NCI-H748 (cell line): Measurements from ENCODE around the gene AGAP2.

Experiments
- DNase-seq: peaks from one replicate; lab custom pipeline; 2025; ENCODE audit not compliant: unreplicated experiment; lab: John Stamatoyannopoulos, UW

AGAP2 gene

GRCh38 chr12:57767876-57768275 lies 29.3 kb upstream of the AGAP2 start:
- no peak for DNase-seq

GRCh38 chr12:57767305-57767698 lies 28.8 kb upstream of the AGAP2 start:
- no peak for DNase-seq

GRCh38 chr12:57766464-57767304 lies 28.1 kb upstream of the AGAP2 start, which contains the start of gene CYP27B1:
CYP27B1 (minus strand) TSS chr12:57767078; CDS start chr12:57767041, 37 bp downstream.
- peak; percentile 43 for DNase-seq

GRCh38 chr12:57765698-57766463 lies 27.3 kb upstream of the AGAP2 start:
- peak; percentile 35 for DNase-seq

GRCh38 chr12:57765003-57765697 lies 26.6 kb upstream of the AGAP2 start:
- DNase-seq: peak; percentile 50

- DNase-seq: peak; percentile 69
Observed at GRCh38 chr12:57764662-57765002, 26.1 kb upstream of the AGAP2 start.

- DNase-seq: no peak
Observed at GRCh38 chr12:57763881-57764661, 25.5 kb upstream of the AGAP2 start.

- DNase-seq: no peak
Observed at GRCh38 chr12:57762463-57762862, 23.9 kb upstream of the AGAP2 start.

GRCh38 chr12:57761391-57761998 lies 23.0 kb upstream of the AGAP2 start:
- DNase-seq: no peak

GRCh38 chr12:57760347-57760982 lies 21.9 kb upstream of the AGAP2 start:
- no peak for DNase-seq

- peak; percentile 37 for DNase-seq
Observed at GRCh38 chr12:57759360-57759980, 20.9 kb upstream of the AGAP2 start.

- DNase-seq: no peak
Observed at GRCh38 chr12:57758552-57759359, 20.2 kb upstream of the AGAP2 start.

- no peak for DNase-seq
Observed at GRCh38 chr12:57757771-57758170, 19.2 kb upstream of the AGAP2 start.

GRCh38 chr12:57756406-57757341 lies 18.1 kb upstream of the AGAP2 start:
- DNase-seq: peak; percentile 69

- peak; percentile 54 for DNase-seq
Observed at GRCh38 chr12:57755454-57756372, 17.2 kb upstream of the AGAP2 start.

GRCh38 chr12:57755194-57755453 lies 16.6 kb upstream of the AGAP2 start:
- no peak for DNase-seq
